GM21423 (cell line): ENCODE results near the gene CNTN4.
"Not testable (repeated sequence)": the region's sequence is repeated elsewhere in the genome, so short reads cannot be mapped to it uniquely, and the experiment has no call there.

Experiments used
- ATAC-seq: cut with Tn5 transposase; IDR thresholded peaks from one replicate; pipeline ENCODE4 v1.9.1; 2021; ENCODE audit warnings: mild to moderate bottlenecking, moderate library complexity; ENCODE audit not compliant: unreplicated experiment

The CNTN4 gene

GRCh38 chr3:2098398-2099027 is at the start of gene CNTN4:
TSS of gene CNTN4 (plus strand) at chr3:2098866.
- ATAC-seq, result no peak

GRCh38 chr3:2061360-2061759 is 37.3 kb upstream of the CNTN4 start:
- no peak for ATAC-seq

GRCh38 chr3:2071531-2071930 is 27.1 kb upstream of the CNTN4 start:
- no peak for ATAC-seq

- ATAC-seq, result no peak
These were observed 19.8 kb upstream of the CNTN4 start for GRCh38 chr3:2078821-2079220.

- ATAC-seq, result no peak
These were observed 15.7 kb upstream of the CNTN4 start for GRCh38 chr3:2082871-2083480.

GRCh38 chr3:2083558-2083957 is 15.1 kb upstream of the CNTN4 start:
- not testable (repeated sequence) for ATAC-seq

GRCh38 chr3:2090095-2090911 is 8.4 kb upstream of the CNTN4 start:
- ATAC-seq, result no peak

GRCh38 chr3:2092758-2093157 is 5.9 kb upstream of the CNTN4 start:
- no peak for ATAC-seq

GRCh38 chr3:2094941-2095340 is 3.7 kb upstream of the CNTN4 start:
- ATAC-seq, result no peak

- no peak for ATAC-seq
These were observed 2.5 kb upstream of the CNTN4 start for GRCh38 chr3:2096216-2096615.

GRCh38 chr3:2097641-2098191 is 950 bp upstream of the CNTN4 start:
- ATAC-seq, result no peak

GRCh38 chr3:2099028-2099671 is 484 bp downstream of the CNTN4 start:
- ATAC-seq, result no peak

- ATAC-seq, result no peak
These were observed 1.1 kb downstream of the CNTN4 start for GRCh38 chr3:2099779-2100191.

GRCh38 chr3:2106438-2106837 is 7.8 kb downstream of the CNTN4 start:
- ATAC-seq, result no peak

GRCh38 chr3:2110597-2111117 is 12.0 kb downstream of the CNTN4 start:
- no peak for ATAC-seq

- ATAC-seq, result no peak
These were observed 16.1 kb downstream of the CNTN4 start for GRCh38 chr3:2114617-2115275.

- no peak for ATAC-seq
These were observed 32.1 kb downstream of the CNTN4 start for GRCh38 chr3:2130726-2131125.

GRCh38 chr3:2133146-2133545 is 34.5 kb downstream of the CNTN4 start:
- no peak for ATAC-seq

- no peak for ATAC-seq
These were observed 39.0 kb downstream of the CNTN4 start for GRCh38 chr3:2137651-2138050.

GRCh38 chr3:2141482-2141881 is 42.8 kb downstream of the CNTN4 start:
- ATAC-seq, result no peak
